A549 (cell line): ENCODE data around the gene NDUFV3. TPM values are rescaled to one million over a fixed set of nuclear protein-coding genes. Genes with fewer than 3 reads are reported as not detected.

ENCODE experiments used
- ATAC-seq, 2 experiments: fragments of 200-7000 bp in 1 of 2; fragments of >200 bp in 1 of 2; cut with Nextera tagmentation in 1 of 2; cut with Tn5 transposase in 1 of 2; 3 replicates each; pipeline versions ENCODE4 v1.8.0 to v1.9.1; 2018 to 2020; ENCODE audit warnings: mild to moderate bottlenecking in 1 of 2, moderate library complexity in 1 of 2
- CTCF ChIA-PET: fragments of 300-600 bp; sonication (Branson Sonifier 250); formaldehyde crosslinking; extraction: SDS; loops from one replicate; lab custom pipeline; 2021; ENCODE audit warnings: antibody characterized with exemption, inconsistent platforms; lab: Yijun Ruan, JAX
- POLR2A ChIA-PET: fragments of 350-600 bp; formaldehyde crosslinking; extraction: SDS; loops from one replicate; lab custom pipeline; 2021; ENCODE audit warnings: antibody characterized with exemption, inconsistent platforms; lab: Yijun Ruan, JAX
- DNase-seq, 2 experiments: peaks; one replicate each; pipeline versions ENCODE4 v3.0.0 to v3.0.0-alpha.2; 2011 to 2016; ENCODE audit warnings: low read depth in 1 of 2, low spot score in 1 of 2
- FAIRE-seq: peaks from 2 replicates; lab custom pipeline; 2011; peaks lifted over from hg19 to GRCh38; lab: Jason Lieb, UNC
- H3K27ac ChIP-seq, 2 experiments: fragments of >200 bp; sonication (Bioruptor Twin); formaldehyde crosslinking; 3 replicates each; pipeline ENCODE4 v1.5.1; 2016 to 2017
- H3K4me1 ChIP-seq: fragments of >200 bp; sonication (Bioruptor Twin); formaldehyde crosslinking; 3 replicates; pipeline ENCODE4 v1.6.1; 2016
- H3K4me2 ChIP-seq: fragments of >200 bp; sonication (Bioruptor Twin); formaldehyde crosslinking; 3 replicates; pipeline ENCODE4 v1.6.1; 2016
- H3K4me3 ChIP-seq: fragments of >200 bp; sonication (Bioruptor Twin); formaldehyde crosslinking; 3 replicates; pipeline ENCODE4 v1.5.1; 2016
- H3K9me3 ChIP-seq: fragments of >200 bp; sonication (Bioruptor Twin); formaldehyde crosslinking; 3 replicates; pipeline ENCODE4 v1.6.1; 2016
- ATOH8 ChIP-seq: fragments of 250-450 bp; sonication (Bioruptor Pico); IDR thresholded peaks from 2 replicates; pipeline ENCODE4 v1.5.0; 2020; ENCODE audit warnings: low read depth, mild to moderate bottlenecking, moderate library complexity
- BHLHE40 ChIP-seq: IDR thresholded peaks from 2 replicates; pipeline ENCODE4 v1.6.1; 2012; ENCODE audit warnings: low read depth, low read length, inconsistent platforms
- CBX2 ChIP-seq: fragments of 200-600 bp; sonication (generic); IDR thresholded peaks from 2 replicates; pipeline ENCODE4 v1.6.1; 2016; ENCODE audit warnings: low read depth, mild to moderate bottlenecking, borderline replicate concordance
- CEBPB ChIP-seq, 2 experiments: fragments of >200 bp in 1 of 2; sonication (Bioruptor Twin) in 1 of 2; formaldehyde crosslinking in 1 of 2; IDR thresholded peaks; 2 replicates each; pipeline ENCODE4 v1.6.1; 2012 to 2016
- CHD2 ChIP-seq: fragments of 150-350 bp; IDR thresholded peaks from 2 replicates; pipeline ENCODE4 v1.6.1; 2014; ENCODE audit warnings: low read length; ENCODE audit not compliant: partially characterized antibody
- HOXA7 ChIP-seq: fragments of 250-450 bp; sonication (Bioruptor Pico); IDR thresholded peaks from 2 replicates; pipeline ENCODE4 v1.5.0; 2020; ENCODE audit warnings: mild to moderate bottlenecking, moderate library complexity
- HOXB13 ChIP-seq: fragments of 250-450 bp; sonication (Bioruptor Pico); IDR thresholded peaks from 2 replicates; pipeline ENCODE4 v1.5.0; 2020; ENCODE audit warnings: low read depth, mild to moderate bottlenecking, moderate library complexity
- JUN ChIP-seq, 2 experiments: fragments of >200 bp; sonication (Bioruptor Twin); formaldehyde crosslinking; IDR thresholded peaks; 2 replicates in 1 of 2; 3 replicates in 1 of 2; pipeline ENCODE4 v1.6.1; 2016 to 2017
- KDM1A ChIP-seq: fragments of 200-600 bp; sonication (generic); IDR thresholded peaks from 2 replicates; pipeline ENCODE4 v1.6.1; 2016; ENCODE audit warnings: low read depth, mild to moderate bottlenecking
- NFE2L2 ChIP-seq: fragments of 150-350 bp; conservative IDR thresholded peaks from 2 replicates; pipeline ENCODE4 v1.6.1; 2014; ENCODE audit warnings: low read length
- NPAS2 ChIP-seq: fragments of 250-450 bp; sonication (Bioruptor Pico); IDR thresholded peaks from 2 replicates; pipeline ENCODE4 v1.8.0; 2022; ENCODE audit warnings: mild to moderate bottlenecking, moderate library complexity, borderline replicate concordance
- PBX3 ChIP-seq: IDR thresholded peaks from 2 replicates; pipeline ENCODE4 v1.6.1; 2012
- RAD21 ChIP-seq, 2 experiments: fragments of >200 bp in 1 of 2; sonication (Bioruptor Twin) in 1 of 2; formaldehyde crosslinking in 1 of 2; IDR thresholded peaks in 1 of 2; conservative IDR thresholded peaks in 1 of 2; 2 replicates in 1 of 2; 3 replicates in 1 of 2; pipeline ENCODE4 v1.6.1; 2012 to 2018; ENCODE audit warnings: inconsistent platforms in 1 of 2
- RNF2 ChIP-seq: fragments of 200-600 bp; sonication (generic); IDR thresholded peaks from 2 replicates; pipeline ENCODE4 v1.6.1; 2016; ENCODE audit warnings: low read depth, mild to moderate bottlenecking, antibody characterized with exemption, moderate library complexity, borderline replicate concordance
- SMC3 ChIP-seq: fragments of >200 bp; sonication (Bioruptor Twin); formaldehyde crosslinking; IDR thresholded peaks from 3 replicates; pipeline ENCODE4 v1.6.1; 2018; ENCODE audit warnings: inconsistent platforms
- TP53 ChIP-seq: fragments of 250-450 bp; sonication (Bioruptor Pico); IDR thresholded peaks from 2 replicates; pipeline ENCODE4 v1.5.0; 2021; ENCODE audit warnings: mild to moderate bottlenecking, moderate library complexity
- ZNF302 ChIP-seq: fragments of 250-450 bp; sonication (Bioruptor Pico); IDR thresholded peaks from 2 replicates; pipeline ENCODE4 v1.9.0; 2021; ENCODE audit warnings: inconsistent platforms, mild to moderate bottlenecking, moderate library complexity
- ZSCAN20 ChIP-seq: fragments of 250-450 bp; sonication (Bioruptor Pico); IDR thresholded peaks from 2 replicates; pipeline ENCODE4 v1.8.0; 2022; ENCODE audit warnings: mild to moderate bottlenecking, moderate library complexity
- WGBS: methylation state at CpG from one replicate; pipeline ENCODE4 v1.1.6; 2017; ENCODE audit errors: missing lambda C conversion rate; 5-methylcytosine and 5-hydroxymethylcytosine counted together
- polyA plus RNA-seq, 4 experiments: library from polyadenylated mRNA; depleted of rRNA in 3 of 4; stranded (reverse); fragments of >200 nt; fragmentation: RNase III in 1 of 4; extraction: RNeasy Plus Mini Kit Qiagen cat#74134 plus additional on column Dnase treatment in 1 of 4; gene quantifications; 2 replicates in 3 of 4; 3 replicates in 1 of 4; pipeline ENCODE4 v1.2.3, GENCODE V29; 2011 to 2017
- small RNA-seq, 6 experiments: library from RNA; depleted of rRNA; stranded (forward); fragments of <200 nt; gene quantifications; one replicate each; pipeline ENCODE3, GENCODE V24; 2012
- TF ChIP-seq, protein P1 (sequence below): fragments of 200-600 bp; sonication (generic); IDR thresholded peaks from 2 replicates; pipeline ENCODE4 v1.6.1; 2016; ENCODE audit warnings: antibody characterized with exemption, mild to moderate bottlenecking, moderate library complexity
- TF ChIP-seq, protein P2 (sequence below): fragments of 250-450 bp; sonication (Bioruptor Pico); IDR thresholded peaks from 2 replicates; pipeline ENCODE4 v1.5.0; 2021; ENCODE audit warnings: mild to moderate bottlenecking, moderate library complexity, borderline replicate concordance

The NDUFV3 gene
- polyA plus RNA-seq, 2 of the 4 experiments (the other 2 are of a cell fraction), result 17.1 to 20.7 TPM

DNA sequence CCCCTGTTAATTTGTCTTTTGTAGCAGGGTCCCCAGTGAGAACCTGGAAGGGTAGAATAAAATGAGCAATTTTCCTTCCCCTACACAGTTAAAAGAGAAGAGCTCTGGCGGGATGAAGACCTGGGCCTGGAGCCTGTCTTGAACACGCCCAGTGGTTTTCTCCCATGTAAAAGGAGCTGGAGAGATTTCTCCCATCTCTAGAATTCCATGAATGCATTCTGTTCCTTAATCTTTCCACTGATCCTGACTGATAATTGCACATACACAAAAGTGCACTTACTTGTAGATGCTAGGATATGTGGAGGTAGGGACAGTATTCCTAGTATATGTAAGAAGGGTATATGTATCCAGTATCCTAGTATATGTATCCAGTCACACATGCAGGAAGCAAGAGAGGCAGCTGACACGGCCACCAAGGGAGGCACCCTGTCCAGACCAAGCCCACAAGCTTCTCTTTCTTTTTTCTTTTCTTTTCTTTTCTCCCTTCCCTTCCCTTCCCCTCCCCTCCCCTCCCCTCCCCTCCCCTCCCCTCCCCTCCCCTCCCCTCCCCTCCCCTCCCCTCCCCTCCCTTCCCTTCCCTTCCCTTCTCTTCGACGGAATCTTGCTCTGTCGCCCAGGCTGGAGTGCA lies 69.4 kb downstream of the NDUFV3 start:
- Histone ChIP-seq H3K4me3 (no peak overlapping the region), H3K27ac (no peak overlapping the region), H3K4me2 (no peak overlapping the region), H3K9me3 (no peaks in the 10 kb centered on the region), H3K4me1 (no peaks in the 10 kb centered on the region)
- FAIRE-seq (no peak), DNase-seq (no peak), ATAC-seq (no peak)
- POLR2A ChIA-PET, result no interaction called here
- 49% methylated on average over 3 of the region's 6 CpGs for WGBS
- CTCF ChIA-PET, result no interaction called here
- TF ChIP-seq HOXA7 (CRISPR knock-in tag) (no peak), RAD21 (conservative IDR thresholded peaks at IDR 0.05 in 1 of 2, IDR thresholded peaks at IDR 0.05 in 1 of 2) (no peak), CEBPB (IDR thresholded peaks at IDR 0.05) (no peak), CBX2 (no peak), TP53 (CRISPR knock-in tag) (no peak), ZSCAN20 (CRISPR knock-in tag) (no peak), SMC3 (no peak), CHD2 (no peak), KDM1A (no peak), HOXB13 (CRISPR knock-in tag) (no peak), RNF2 (no peak), ZNF302 (no peak), PBX3 (no peak), ATOH8 (CRISPR knock-in tag) (no peak), BHLHE40 (no peak), JUN (IDR thresholded peaks at IDR 0.05) (no peak), NPAS2 (CRISPR knock-in tag) (no peak), NFE2L2 (no peak)
- TF ChIP-seq, protein P1, sequence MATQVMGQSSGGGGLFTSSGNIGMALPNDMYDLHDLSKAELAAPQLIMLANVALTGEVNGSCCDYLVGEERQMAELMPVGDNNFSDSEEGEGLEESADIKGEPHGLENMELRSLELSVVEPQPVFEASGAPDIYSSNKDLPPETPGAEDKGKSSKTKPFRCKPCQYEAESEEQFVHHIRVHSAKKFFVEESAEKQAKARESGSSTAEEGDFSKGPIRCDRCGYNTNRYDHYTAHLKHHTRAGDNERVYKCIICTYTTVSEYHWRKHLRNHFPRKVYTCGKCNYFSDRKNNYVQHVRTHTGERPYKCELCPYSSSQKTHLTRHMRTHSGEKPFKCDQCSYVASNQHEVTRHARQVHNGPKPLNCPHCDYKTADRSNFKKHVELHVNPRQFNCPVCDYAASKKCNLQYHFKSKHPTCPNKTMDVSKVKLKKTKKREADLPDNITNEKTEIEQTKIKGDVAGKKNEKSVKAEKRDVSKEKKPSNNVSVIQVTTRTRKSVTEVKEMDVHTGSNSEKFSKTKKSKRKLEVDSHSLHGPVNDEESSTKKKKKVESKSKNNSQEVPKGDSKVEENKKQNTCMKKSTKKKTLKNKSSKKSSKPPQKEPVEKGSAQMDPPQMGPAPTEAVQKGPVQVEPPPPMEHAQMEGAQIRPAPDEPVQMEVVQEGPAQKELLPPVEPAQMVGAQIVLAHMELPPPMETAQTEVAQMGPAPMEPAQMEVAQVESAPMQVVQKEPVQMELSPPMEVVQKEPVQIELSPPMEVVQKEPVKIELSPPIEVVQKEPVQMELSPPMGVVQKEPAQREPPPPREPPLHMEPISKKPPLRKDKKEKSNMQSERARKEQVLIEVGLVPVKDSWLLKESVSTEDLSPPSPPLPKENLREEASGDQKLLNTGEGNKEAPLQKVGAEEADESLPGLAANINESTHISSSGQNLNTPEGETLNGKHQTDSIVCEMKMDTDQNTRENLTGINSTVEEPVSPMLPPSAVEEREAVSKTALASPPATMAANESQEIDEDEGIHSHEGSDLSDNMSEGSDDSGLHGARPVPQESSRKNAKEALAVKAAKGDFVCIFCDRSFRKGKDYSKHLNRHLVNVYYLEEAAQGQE, result no peak
- TF ChIP-seq, protein P2, sequence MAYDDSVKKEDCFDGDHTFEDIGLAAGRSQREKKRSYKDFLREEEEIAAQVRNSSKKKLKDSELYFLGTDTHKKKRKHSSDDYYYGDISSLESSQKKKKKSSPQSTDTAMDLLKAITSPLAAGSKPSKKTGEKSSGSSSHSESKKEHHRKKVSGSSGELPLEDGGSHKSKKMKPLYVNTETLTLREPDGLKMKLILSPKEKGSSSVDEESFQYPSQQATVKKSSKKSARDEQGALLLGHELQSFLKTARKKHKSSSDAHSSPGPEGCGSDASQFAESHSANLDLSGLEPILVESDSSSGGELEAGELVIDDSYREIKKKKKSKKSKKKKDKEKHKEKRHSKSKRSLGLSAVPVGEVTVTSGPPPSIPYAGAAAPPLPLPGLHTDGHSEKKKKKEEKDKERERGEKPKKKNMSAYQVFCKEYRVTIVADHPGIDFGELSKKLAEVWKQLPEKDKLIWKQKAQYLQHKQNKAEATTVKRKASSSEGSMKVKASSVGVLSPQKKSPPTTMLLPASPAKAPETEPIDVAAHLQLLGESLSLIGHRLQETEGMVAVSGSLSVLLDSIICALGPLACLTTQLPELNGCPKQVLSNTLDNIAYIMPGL, result no peak

Small RNA genes lying within 50 kb of the gene (small RNA-seq; reads per million reads assigned to genes)
- gene MIR5692B, result 0 reads per million in 6 experiments

Other genes starting within 250 kb of the NDUFV3 start
- gene PDE9A, start 239.7 kb upstream of the NDUFV3 start, polyA plus RNA-seq (2011; rRNA removed), result 3.1 and 3.3 TPM in 2 replicates
- 0.58 to 1.5 TPM (median 1.3 TPM) in 3 replicates for gene PDE9A, start 239.7 kb upstream of the NDUFV3 start, polyA plus RNA-seq (2017; fragmentation: RNase III; extraction: RNeasy Plus Mini Kit Qiagen cat#74134 plus additional on column Dnase treatment)
- 23.8 and 25.2 TPM in 2 replicates for gene WDR4, start 13.8 kb upstream of the NDUFV3 start, polyA plus RNA-seq (2011; rRNA removed)
- 32.2 to 36.0 TPM (median 35.0 TPM) in 3 replicates for gene WDR4, start 13.8 kb upstream of the NDUFV3 start, polyA plus RNA-seq (2017; fragmentation: RNase III; extraction: RNeasy Plus Mini Kit Qiagen cat#74134 plus additional on column Dnase treatment)
- not detected in 2 replicates for gene ERVH48-1, start 32.3 kb downstream of the NDUFV3 start, polyA plus RNA-seq (2011; rRNA removed)
- not detected in 3 replicates for gene ERVH48-1, start 32.3 kb downstream of the NDUFV3 start, polyA plus RNA-seq (2017; fragmentation: RNase III; extraction: RNeasy Plus Mini Kit Qiagen cat#74134 plus additional on column Dnase treatment)
- 16.3 and 19.6 TPM in 2 replicates for gene PKNOX1, start 81.3 kb downstream of the NDUFV3 start, polyA plus RNA-seq (2011; rRNA removed)
- 3.9 to 5.7 TPM (median 4.3 TPM) in 3 replicates for gene PKNOX1, start 81.3 kb downstream of the NDUFV3 start, polyA plus RNA-seq (2017; fragmentation: RNase III; extraction: RNeasy Plus Mini Kit Qiagen cat#74134 plus additional on column Dnase treatment)
- 27.0 and 38.3 TPM in 2 replicates for gene CBS, start 182.5 kb downstream of the NDUFV3 start, polyA plus RNA-seq (2011; rRNA removed)
- 13.7 to 18.0 TPM (median 15.7 TPM) in 3 replicates for gene CBS, start 182.5 kb downstream of the NDUFV3 start, polyA plus RNA-seq (2017; fragmentation: RNase III; extraction: RNeasy Plus Mini Kit Qiagen cat#74134 plus additional on column Dnase treatment)
- 59.1 and 103 TPM in 2 replicates for gene U2AF1, start 214.3 kb downstream of the NDUFV3 start, polyA plus RNA-seq (2011; rRNA removed)
- 87.5 to 99.8 TPM (median 98.7 TPM) in 3 replicates for gene U2AF1, start 214.3 kb downstream of the NDUFV3 start, polyA plus RNA-seq (2017; fragmentation: RNase III; extraction: RNeasy Plus Mini Kit Qiagen cat#74134 plus additional on column Dnase treatment)